Large intestine (tissue), 3 donors: ENCODE results near the gene PICALM. TPM values are rescaled to one million over a fixed set of nuclear protein-coding genes. Genes with fewer than 3 reads are reported as not detected.
"Not testable (repeated sequence)": the region's sequence is repeated elsewhere in the genome, so short reads cannot be mapped to it uniquely, and the experiment has no call there.

ENCODE experiments used
- DNase-seq, 2 donors: peaks; one replicate each; pipeline versions ENCODE4 v3.0.0 to v3.0.0-alpha.2; 2013
- H3K27ac ChIP-seq: one replicate; pipeline ENCODE4 v1.5.1; 2013; ENCODE audit warnings: low read length
- H3K27me3 ChIP-seq: 2 replicates; pipeline ENCODE4 v1.6.1; 2013; ENCODE audit warnings: low read length; ENCODE audit not compliant: control insufficient read depth, insufficient read depth
- H3K36me3 ChIP-seq: 2 replicates; pipeline ENCODE4 v1.6.1; 2013; ENCODE audit warnings: low read length; ENCODE audit not compliant: control insufficient read depth, insufficient read depth
- H3K4me1 ChIP-seq: one replicate; pipeline ENCODE4 v1.6.1; 2013; ENCODE audit warnings: low read length; ENCODE audit not compliant: control insufficient read depth, insufficient read depth
- H3K4me3 ChIP-seq: one replicate; pipeline ENCODE4 v1.5.1; 2013; ENCODE audit warnings: low read length
- H3K9me3 ChIP-seq: one replicate; pipeline ENCODE4 v1.6.1; 2013; ENCODE audit warnings: mild to moderate bottlenecking, low read depth, low read length, moderate library complexity; ENCODE audit not compliant: control insufficient read depth
- WGBS: methylation state at CpG from one replicate; pipeline ENCODE4 v1.1.5; 2013; ENCODE audit warnings: low lambda C conversion rate; ENCODE audit not compliant: insufficient coverage; 5-methylcytosine and 5-hydroxymethylcytosine counted together
- polyA plus RNA-seq: library from polyadenylated mRNA; unstranded; fragments of 120-200 nt; gene quantifications from one replicate; pipeline ENCODE4 v1.2.1, GENCODE V29; 2013

The PICALM gene
- polyA plus RNA-seq, 1 donor: 177 TPM

DNA sequence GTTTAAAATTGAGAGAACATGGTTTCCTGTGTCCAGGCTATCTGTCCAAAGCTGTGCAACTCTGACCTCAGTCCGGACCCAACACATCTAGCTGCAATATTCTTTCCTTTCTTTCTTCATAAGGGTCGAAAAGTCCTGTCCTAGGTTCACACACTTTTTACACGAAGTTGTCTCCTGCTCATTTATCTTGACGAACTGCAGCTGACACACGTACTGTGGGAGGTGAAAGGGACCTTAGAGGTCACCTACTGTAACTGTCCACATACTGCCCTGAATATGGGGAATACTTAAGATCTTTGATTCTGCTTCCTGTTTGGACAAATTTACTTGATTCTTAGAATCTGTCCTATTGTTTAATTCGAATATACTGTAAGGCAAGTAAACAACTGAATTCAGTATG is 107.8 kb downstream of the PICALM start:
- Histone ChIP-seq H3K27me3 (no peaks in the 10 kb centered on the region), H3K9me3 (no peaks in the 10 kb centered on the region), H3K4me3 (no peak overlapping the region), H3K36me3 (peaks cover 44% of the 10 kb centered on the region), H3K27ac (no peak overlapping the region), H3K4me1 (no peaks in the 10 kb centered on the region)
- 100% methylated on average over 2 of the region's 6 CpGs for WGBS
- DNase-seq: no peak

DNA sequence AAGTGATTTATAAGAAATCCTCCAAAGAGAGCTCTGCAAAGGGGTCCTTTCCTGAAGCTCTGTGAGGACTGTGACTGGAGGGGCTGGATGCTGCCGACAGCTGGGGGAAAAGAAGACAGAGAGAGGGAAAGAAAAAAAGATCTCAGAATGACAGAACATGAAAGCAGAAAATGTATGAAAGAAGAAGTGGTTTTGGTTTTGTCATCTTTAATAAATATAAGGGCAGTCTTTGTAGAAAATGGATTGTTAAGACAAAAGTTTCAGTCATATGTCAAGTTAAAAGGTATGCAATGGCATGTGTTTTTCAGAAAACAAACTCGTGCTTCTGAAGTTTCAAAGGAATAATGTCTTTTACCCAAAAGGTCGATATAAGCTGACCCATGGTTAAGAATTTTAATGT is 108.2 kb downstream of the PICALM start:
- DNase-seq: no peak
- H3K4me3 ChIP-seq: no peak overlapping the region
- H3K4me1 ChIP-seq: no peaks in the 10 kb centered on the region
- no peaks in the 10 kb centered on the region for H3K27me3 ChIP-seq
- H3K27ac ChIP-seq: no peak overlapping the region
- no CpG with 5 or more reads among the region's 3 CpGs for WGBS
- peaks cover 42% of the 10 kb centered on the region for H3K36me3 ChIP-seq
- no peaks in the 10 kb centered on the region for H3K9me3 ChIP-seq

DNA sequence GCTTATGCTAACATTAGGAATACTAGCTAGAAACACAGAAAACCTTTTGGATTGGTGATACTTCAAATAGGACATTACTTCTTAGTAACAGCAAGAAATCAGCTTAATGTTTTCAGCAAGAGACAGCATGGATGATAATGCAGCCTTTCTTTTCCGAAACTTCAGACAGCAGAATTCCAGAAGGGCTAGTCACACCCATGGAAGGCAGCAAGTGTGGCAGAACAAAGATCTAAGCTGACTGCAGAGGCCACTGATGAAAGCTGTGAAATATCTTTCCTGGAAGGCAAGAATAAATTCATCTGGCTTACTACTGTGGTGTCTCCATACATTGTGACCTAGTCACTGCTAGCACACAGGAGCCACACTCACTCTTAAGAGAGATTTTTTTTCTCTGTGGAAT is 113.4 kb downstream of the PICALM start:
- Histone ChIP-seq H3K9me3 (no peaks in the 10 kb centered on the region), H3K4me3 (no peak overlapping the region), H3K36me3 (peaks cover 29% of the 10 kb centered on the region), H3K27me3 (no peaks in the 10 kb centered on the region), H3K4me1 (no peaks in the 10 kb centered on the region), H3K27ac (no peak overlapping the region)
- WGBS: no CpG with 5 or more reads among the region's 1 CpG
- no peak for DNase-seq

DNA sequence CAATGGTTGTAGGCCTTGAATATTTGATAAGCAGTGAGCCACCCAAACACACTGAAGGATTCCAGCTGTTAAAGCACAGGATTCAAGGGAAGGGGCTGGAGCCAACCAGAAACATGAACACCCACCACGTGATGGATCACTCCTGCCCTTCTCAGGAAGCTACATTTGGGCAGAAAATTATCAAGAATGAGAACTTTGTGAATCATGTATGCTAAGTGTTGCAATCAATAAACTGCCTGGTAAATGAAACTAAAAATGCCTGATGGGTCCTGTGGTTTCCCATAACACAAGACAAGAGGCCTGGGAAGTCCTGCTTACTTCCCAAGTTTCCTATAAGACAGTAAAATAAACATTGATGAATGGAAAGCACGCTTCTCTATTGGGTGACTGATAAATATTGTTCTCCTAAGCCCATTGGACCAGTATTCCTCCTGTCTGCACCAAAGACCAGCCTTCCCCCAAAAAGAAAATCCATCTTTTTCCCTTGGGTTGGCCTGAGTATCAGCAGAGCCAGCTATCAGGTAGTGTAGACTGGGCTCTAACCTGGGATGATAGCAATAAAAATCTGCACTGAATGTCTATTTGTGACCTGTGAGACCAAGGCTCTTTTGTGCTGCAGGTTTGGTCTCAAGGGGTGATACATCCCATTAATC is 115.3 kb downstream of the PICALM start:
- H3K27ac ChIP-seq: no peak overlapping the region

DNA sequence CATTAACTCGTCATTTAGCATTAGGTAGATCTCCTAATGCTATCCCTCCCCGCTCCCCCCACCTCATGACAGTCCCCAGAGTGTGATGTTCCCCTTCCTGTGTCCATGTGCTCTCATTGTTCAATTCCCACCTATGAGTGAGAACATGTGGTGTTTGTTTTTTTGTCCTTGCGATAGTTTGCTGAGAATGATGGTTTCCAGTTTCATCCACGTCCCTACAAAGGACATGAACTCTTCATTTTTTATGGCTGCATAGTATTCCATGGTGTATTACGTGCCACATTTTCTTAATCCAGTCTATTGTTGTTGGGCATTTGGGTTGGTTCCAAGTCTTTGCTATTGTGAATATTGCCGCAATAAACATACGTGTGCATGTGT is 116.8 kb downstream of the PICALM start:
- not testable (repeated sequence) for H3K4me3 ChIP-seq, DNase-seq, H3K9me3 ChIP-seq, H3K27ac ChIP-seq, H3K27me3 ChIP-seq, H3K4me1 ChIP-seq
- peaks cover 16% of the 10 kb centered on the region for H3K36me3 ChIP-seq
- no CpG with 5 or more reads among the region's 7 CpGs for WGBS

More for the DNA sequence above, 115.3 kb downstream of the PICALM start:
- Histone ChIP-seq H3K27me3 (no peaks in the 10 kb centered on the region), H3K36me3 (peaks cover 20% of the 10 kb centered on the region), H3K9me3 (no peaks in the 10 kb centered on the region), H3K4me1 (no peaks in the 10 kb centered on the region), H3K4me3 (no peak overlapping the region)
- DNase-seq: no peak
- no CpG with 5 or more reads among the region's 2 CpGs for WGBS

DNA sequence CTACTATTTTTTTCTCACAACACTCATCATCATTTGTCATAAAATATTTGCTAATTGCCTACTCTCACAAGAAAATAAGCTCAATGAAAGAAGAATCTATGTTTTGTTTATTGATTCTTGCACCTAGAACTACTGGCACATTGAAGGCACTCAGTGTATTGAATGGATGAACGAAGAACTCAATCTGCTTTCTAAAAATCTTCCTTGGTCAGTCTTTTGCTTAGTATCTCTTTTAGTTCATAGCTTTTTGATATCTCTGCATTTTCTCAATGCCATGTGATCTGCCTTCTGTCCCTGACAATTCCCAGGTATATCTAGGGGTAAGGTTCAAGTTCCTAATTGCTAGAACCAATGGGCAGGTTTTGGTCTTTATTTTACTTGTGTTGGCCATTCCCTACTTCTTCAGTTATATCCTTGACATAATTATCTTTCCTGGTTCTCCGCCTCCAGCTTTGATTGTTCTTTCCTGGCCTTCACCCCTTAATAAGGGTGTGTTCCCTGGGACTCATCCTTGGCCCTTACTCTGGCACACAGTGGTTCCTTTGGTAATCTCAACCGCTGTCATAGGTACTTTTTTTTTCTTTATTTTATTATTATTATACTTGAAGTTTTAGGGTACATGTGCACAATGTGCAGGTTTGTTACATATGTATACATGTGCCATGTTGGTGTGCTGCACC is 117.3 kb downstream of the PICALM start:
- peaks cover 14% of the 10 kb centered on the region for H3K36me3 ChIP-seq
- H3K4me3 ChIP-seq: no peak overlapping the region
- H3K27ac ChIP-seq: no peak overlapping the region
- no peaks in the 10 kb centered on the region for H3K4me1 ChIP-seq
- H3K27me3 ChIP-seq: no peaks in the 10 kb centered on the region
- no peaks in the 10 kb centered on the region for H3K9me3 ChIP-seq
- no peak for DNase-seq
- WGBS: no CpG with 5 or more reads among the region's 3 CpGs

DNA sequence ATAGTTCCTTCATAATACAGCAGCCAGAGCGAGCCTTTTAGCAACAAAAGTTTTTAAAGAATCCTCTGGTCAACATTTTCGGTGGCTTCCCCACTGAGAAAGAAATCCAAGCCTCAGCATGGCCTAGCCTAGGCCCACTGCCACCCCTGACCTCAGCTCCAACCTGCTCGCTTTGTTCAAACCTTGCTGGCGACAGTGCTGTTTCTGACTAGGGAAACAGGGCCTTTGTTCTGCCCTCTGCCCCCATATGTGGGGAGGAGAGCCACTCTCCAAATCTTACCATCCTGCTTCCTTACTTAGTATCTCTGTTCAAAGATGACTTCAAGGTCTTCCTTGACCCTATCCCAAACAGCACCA is 117.9 kb downstream of the PICALM start:
- WGBS: no CpG with 5 or more reads among the region's 4 CpGs
- Histone ChIP-seq H3K4me1 (no peaks in the 10 kb centered on the region), H3K27ac (no peak overlapping the region), H3K27me3 (no peaks in the 10 kb centered on the region), H3K4me3 (no peak overlapping the region), H3K36me3 (peaks cover 9% of the 10 kb centered on the region), H3K9me3 (no peaks in the 10 kb centered on the region)
- no peak for DNase-seq

DNA sequence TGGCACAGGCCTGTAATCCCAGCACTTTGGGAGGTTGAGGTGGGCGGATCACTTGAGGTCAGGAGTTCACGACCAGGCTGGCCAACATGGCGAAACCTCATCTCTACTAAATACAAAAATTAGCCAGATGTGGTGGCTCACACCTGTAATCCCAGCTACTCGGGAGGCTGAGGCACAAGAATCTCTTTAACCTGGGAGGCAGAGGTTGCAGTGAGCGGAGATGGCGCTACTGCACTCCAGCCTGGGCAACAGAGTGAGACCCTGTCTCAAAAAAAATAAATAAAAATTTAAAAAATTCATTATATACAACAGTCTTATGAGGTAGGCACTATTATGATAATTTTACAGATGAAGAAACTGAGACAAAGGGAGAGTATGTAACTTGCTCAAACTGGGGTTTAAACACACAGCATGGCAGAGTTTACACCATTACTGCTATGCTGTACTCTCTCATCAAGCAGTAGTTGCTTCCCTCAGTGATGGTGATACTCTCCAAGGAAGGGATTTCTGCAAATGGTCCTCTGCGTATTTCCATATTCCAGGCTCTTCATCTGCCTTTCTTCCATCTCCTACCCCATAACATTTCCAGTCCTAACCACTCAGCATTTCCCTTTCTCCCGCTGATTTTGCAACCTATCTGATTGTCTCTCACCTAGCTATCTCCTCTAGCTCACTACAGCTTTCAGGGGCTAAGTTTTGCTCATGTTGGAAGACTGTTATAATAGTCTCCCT is 118.4 kb downstream of the PICALM start:
- no peak for DNase-seq
- peaks cover 8% of the 10 kb centered on the region for H3K36me3 ChIP-seq
- no peak overlapping the region for H3K27ac ChIP-seq
- H3K9me3 ChIP-seq: no peaks in the 10 kb centered on the region
- H3K27me3 ChIP-seq: no peaks in the 10 kb centered on the region
- 95% methylated on average over 2 of the region's 8 CpGs for WGBS
- H3K4me3 ChIP-seq: no peak overlapping the region
- H3K4me1 ChIP-seq: no peaks in the 10 kb centered on the region

DNA sequence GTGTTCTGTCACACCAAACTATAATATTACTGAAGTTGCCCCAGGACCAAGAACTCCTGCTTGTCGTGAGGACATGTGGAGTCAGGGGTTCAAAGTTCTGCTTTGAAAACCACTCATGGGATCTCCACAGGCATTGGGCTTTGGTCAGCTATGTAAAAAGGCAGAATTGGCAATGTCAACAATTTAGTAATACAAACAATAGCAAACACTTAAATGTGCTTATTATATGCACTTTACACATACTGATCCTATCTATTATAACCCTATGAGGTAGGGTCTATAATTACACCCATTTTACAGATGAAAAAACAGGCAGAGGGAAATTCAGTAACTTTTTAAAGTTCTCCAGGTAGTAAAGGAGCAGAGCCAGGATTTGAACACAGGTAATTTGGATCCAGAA is 119.1 kb downstream of the PICALM start:
- no CpG with 5 or more reads among the region's 1 CpG for WGBS

DNA sequence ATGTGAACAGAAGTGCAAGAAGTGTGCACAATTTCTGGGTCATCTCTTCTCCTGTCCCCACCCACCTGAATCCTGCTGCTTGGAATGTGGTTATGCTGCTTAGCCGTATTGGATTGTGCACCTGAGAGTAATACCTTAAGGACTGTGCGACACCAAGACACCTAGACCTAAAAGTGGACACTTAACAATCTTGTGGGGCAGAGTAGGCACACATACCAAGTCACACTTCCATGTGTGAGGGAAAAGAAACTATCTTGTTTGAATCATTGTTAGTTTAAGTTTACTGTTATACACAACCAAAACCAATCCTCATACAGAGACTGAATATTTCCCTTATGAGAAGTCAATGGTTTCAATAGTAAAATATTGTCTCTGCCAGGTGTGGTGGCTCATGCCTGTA is 120.0 kb downstream of the PICALM start:
- Histone ChIP-seq H3K4me1 (no peaks in the 10 kb centered on the region), H3K4me3 (no peak overlapping the region), H3K27me3 (no peaks in the 10 kb centered on the region), H3K27ac (no peak overlapping the region), H3K36me3 (no peaks in the 10 kb centered on the region), H3K9me3 (no peaks in the 10 kb centered on the region)
- no CpG with 5 or more reads among the region's 2 CpGs for WGBS
- DNase-seq: no peak

More for the DNA sequence above, 119.1 kb downstream of the PICALM start:
- H3K4me3 ChIP-seq: no peak overlapping the region
- no peaks in the 10 kb centered on the region for H3K4me1 ChIP-seq
- H3K36me3 ChIP-seq: peaks cover 6% of the 10 kb centered on the region
- no peak overlapping the region for H3K27ac ChIP-seq
- no peaks in the 10 kb centered on the region for H3K9me3 ChIP-seq
- H3K27me3 ChIP-seq: no peaks in the 10 kb centered on the region
- DNase-seq: no peak
